Esophagus (tissue), 2 donors: ENCODE data around the gene CD84. TPM values are rescaled to one million over a fixed set of nuclear protein-coding genes. Genes with fewer than 3 reads are reported as not detected.
"Not testable (repeated sequence)": the region's sequence is repeated elsewhere in the genome, so short reads cannot be mapped to it uniquely, and the experiment has no call there.

Experiments
- H3K27ac ChIP-seq, 2 donors: one replicate each; pipeline ENCODE4 v1.5.1; 2013; ENCODE audit warnings: low read depth in 2 of 2, mild to moderate bottlenecking in 2 of 2, inconsistent platforms in 1 of 2, low read length in 1 of 2, moderate library complexity in 1 of 2
- H3K27me3 ChIP-seq, 2 donors: one replicate each; pipeline ENCODE4 v1.6.1; 2013; ENCODE audit warnings: low read length in 2 of 2, control low read depth in 1 of 2, mild to moderate bottlenecking in 1 of 2; ENCODE audit not compliant: insufficient read depth in 2 of 2, control insufficient read depth in 1 of 2
- H3K36me3 ChIP-seq, 2 donors: one replicate each; pipeline ENCODE4 v1.6.1; 2013; ENCODE audit warnings: low read length in 1 of 2; ENCODE audit not compliant: control insufficient read depth in 2 of 2, insufficient read depth in 2 of 2
- H3K4me1 ChIP-seq, 2 donors: one replicate each; pipeline ENCODE4 v1.6.1; 2013; ENCODE audit warnings: low read length in 1 of 2; ENCODE audit not compliant: control insufficient read depth in 2 of 2, insufficient read depth in 2 of 2
- H3K4me3 ChIP-seq, 2 donors: one replicate each; pipeline ENCODE4 v1.5.1; 2013; ENCODE audit warnings: low read length in 2 of 2, mild to moderate bottlenecking in 2 of 2, low read depth in 1 of 2, moderate library complexity in 1 of 2
- H3K9me3 ChIP-seq, 2 donors: one replicate each; pipeline ENCODE4 v1.6.1; 2013; ENCODE audit warnings: mild to moderate bottlenecking in 2 of 2, low read depth in 1 of 2, low read length in 1 of 2, moderate library complexity in 1 of 2; ENCODE audit not compliant: control insufficient read depth in 2 of 2, insufficient read depth in 1 of 2
- WGBS, 2 donors: extraction: QIAGEN DNeasy Blood & Tissue Kit; methylation state at CpG; one replicate each; pipeline ENCODE4 v1.1.7; 2013; 5-methylcytosine and 5-hydroxymethylcytosine counted together
- polyA plus RNA-seq, 2 donors: library from polyadenylated mRNA; stranded (reverse); fragments of 200-250 nt; gene quantifications; one replicate each; pipeline ENCODE4 v1.2.3, GENCODE V29; 2013
- donor health status: healthy with polysubstance abuse.
- donor health status: Bipolar disorder and iron deficiency.

Gene CD84
- polyA plus RNA-seq, 2 donors = 0.26 to 0.29 TPM

GRCh38 chr1:160522136-160522535 is 57.2 kb downstream of the CD84 start:
- Histone ChIP-seq H3K4me1 (no peaks in the 10 kb centered on the region), H3K27ac (peak overlapping the region in 1 of 2 donors; percentile 14), H3K4me3 (peak overlapping the region in 1 of 2 donors; percentile 7), H3K36me3 (no peaks in the 10 kb centered on the region), H3K27me3 (no peaks in the 10 kb centered on the region), H3K9me3 (no peaks in the 10 kb centered on the region)
- 57 to 67% methylated on average over 3 of the region's 3 CpGs for WGBS, 2 donors

- H3K9me3 ChIP-seq = no peaks in the 10 kb centered on the region
- H3K27me3 ChIP-seq = no peaks in the 10 kb centered on the region
- H3K4me1 ChIP-seq = no peaks in the 10 kb centered on the region
- WGBS, 2 donors = 75 to 78% methylated on average over 2 of the region's 2 CpGs
- no peak overlapping the region for H3K27ac ChIP-seq
- H3K4me3 ChIP-seq = no peak overlapping the region
- no peaks in the 10 kb centered on the region for H3K36me3 ChIP-seq
Measured at GRCh38 chr1:160521554-160521953, 57.7 kb downstream of the CD84 start.

GRCh38 chr1:160520999-160521398 is 58.3 kb downstream of the CD84 start:
- 43 to 48% methylated on average over 3 of the region's 3 CpGs for WGBS, 2 donors
- Histone ChIP-seq H3K9me3 (no peaks in the 10 kb centered on the region), H3K27me3 (no peaks in the 10 kb centered on the region), H3K36me3 (no peaks in the 10 kb centered on the region), H3K4me3 (no peak overlapping the region), H3K4me1 (no peaks in the 10 kb centered on the region), H3K27ac (no peak overlapping the region)

- H3K4me3 ChIP-seq = no peak overlapping the region
- no peak overlapping the region for H3K27ac ChIP-seq
- no peaks in the 10 kb centered on the region for H3K36me3 ChIP-seq
- H3K9me3 ChIP-seq = no peaks in the 10 kb centered on the region
- no peaks in the 10 kb centered on the region for H3K4me1 ChIP-seq
- H3K27me3 ChIP-seq = no peaks in the 10 kb centered on the region
- 25 to 35% methylated on average over 2 of the region's 2 CpGs for WGBS, 2 donors
Measured at GRCh38 chr1:160520582-160520981, 58.7 kb downstream of the CD84 start.

GRCh38 chr1:160519642-160520435 is 59.5 kb downstream of the CD84 start:
- 43 to 45% methylated on average over 5 of the region's 5 CpGs for WGBS, 2 donors
- H3K27me3 ChIP-seq = no peaks in the 10 kb centered on the region
- H3K4me1 ChIP-seq = no peaks in the 10 kb centered on the region
- H3K36me3 ChIP-seq = no peaks in the 10 kb centered on the region
- peak overlapping the region in 1 of 2 donors; percentile 22 for H3K27ac ChIP-seq
- H3K9me3 ChIP-seq = no peaks in the 10 kb centered on the region
- peak overlapping the region in 1 of 2 donors; percentile 15 for H3K4me3 ChIP-seq

GRCh38 chr1:160517519-160517918 is 61.8 kb downstream of the CD84 start:
- not testable (repeated sequence) for H3K27ac ChIP-seq, H3K27me3 ChIP-seq, H3K4me3 ChIP-seq, H3K4me1 ChIP-seq, H3K36me3 ChIP-seq, H3K9me3 ChIP-seq
- 46 to 49% methylated on average over 2 of the region's 2 CpGs for WGBS, 2 donors

- not testable (repeated sequence) for H3K4me1 ChIP-seq, H3K36me3 ChIP-seq, H3K4me3 ChIP-seq, H3K9me3 ChIP-seq, H3K27me3 ChIP-seq, H3K27ac ChIP-seq
- 45 to 59% methylated on average over 1 of the region's 1 CpG for WGBS, 2 donors
Measured at GRCh38 chr1:160515908-160516307, 63.4 kb downstream of the CD84 start.

GRCh38 chr1:160504651-160505050 is 74.6 kb downstream of the CD84 start:
- Histone ChIP-seq H3K27ac (no peak overlapping the region), H3K27me3 (no peaks in the 10 kb centered on the region), H3K36me3 (no peaks in the 10 kb centered on the region), H3K4me1 (no peaks in the 10 kb centered on the region), H3K4me3 (no peak overlapping the region), H3K9me3 (no peaks in the 10 kb centered on the region)
- WGBS, 2 donors = 94% methylated on average over 2 of the region's 2 CpGs

- no peak overlapping the region for H3K27ac ChIP-seq
- no peaks in the 10 kb centered on the region for H3K9me3 ChIP-seq
- H3K36me3 ChIP-seq = no peaks in the 10 kb centered on the region
- H3K27me3 ChIP-seq = no peaks in the 10 kb centered on the region
- WGBS, 2 donors = 93 to 94% methylated on average over 6 of the region's 6 CpGs
- no peaks in the 10 kb centered on the region for H3K4me1 ChIP-seq
- no peak overlapping the region for H3K4me3 ChIP-seq
Measured at GRCh38 chr1:160503087-160503486, 76.2 kb downstream of the CD84 start.

- no peaks in the 10 kb centered on the region for H3K9me3 ChIP-seq
- no peaks in the 10 kb centered on the region for H3K36me3 ChIP-seq
- no peak overlapping the region for H3K4me3 ChIP-seq
- no peaks in the 10 kb centered on the region for H3K4me1 ChIP-seq
- WGBS, 2 donors = 63 to 78% methylated on average over 1 of the region's 1 CpG
- no peaks in the 10 kb centered on the region for H3K27me3 ChIP-seq
- H3K27ac ChIP-seq = no peak overlapping the region
Measured at GRCh38 chr1:160500321-160500990, 78.8 kb downstream of the CD84 start.
